Fibroblast of villous mesenchyme (primary cell): Measurements from ENCODE around the gene HHAT. TPM values are rescaled to one million over a fixed set of nuclear protein-coding genes. Genes with fewer than 3 reads are reported as not detected.

Source experiments
- DNase-seq: peaks from one replicate; pipeline ENCODE4 v3.0.0-alpha.2; 2010; ENCODE audit warnings: low read depth
- H3K4me3 ChIP-seq: 2 replicates; pipeline ENCODE4 v1.5.1; 2011; ENCODE audit warnings: low read depth, mild to moderate bottlenecking, low read length
- small RNA-seq: library from RNA; depleted of rRNA; stranded (forward); fragments of <200 nt; gene quantifications from one replicate; pipeline ENCODE3, GENCODE V24; 2012
- total RNA-seq: library from RNA; depleted of rRNA; stranded (reverse); fragments of >200 nt; gene quantifications from 2 replicates; pipeline ENCODE4 v1.2.3, GENCODE V29; 2012
- TF ChIP-seq, protein P1 (sequence below): IDR thresholded peaks from 2 replicates; pipeline ENCODE4 v1.5.1; 2012; ENCODE audit warnings: low read depth, mild to moderate bottlenecking, low read length; ENCODE audit not compliant: insufficient read depth

Gene HHAT
- total RNA-seq, 1 donor = 15.1 TPM

DNA sequence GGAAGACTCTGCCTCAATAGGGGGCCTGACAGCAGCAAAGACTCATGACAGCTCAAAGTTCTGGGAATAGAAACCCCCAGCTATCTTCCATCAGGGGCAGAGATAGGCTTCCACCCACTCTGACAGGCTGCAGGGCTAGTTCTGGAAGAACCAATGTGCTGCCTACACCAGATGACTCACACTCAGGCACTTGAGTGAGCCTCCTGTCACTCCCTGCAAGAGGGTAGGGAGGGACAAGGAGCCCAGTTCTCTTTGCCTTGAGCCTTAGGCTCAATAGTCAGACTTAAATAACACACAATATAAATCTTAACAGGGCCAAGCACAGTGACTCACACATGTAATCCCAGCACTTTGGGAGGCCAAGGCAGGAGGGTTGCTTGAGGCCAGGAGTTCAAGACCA lies 386.4 kb downstream of the HHAT start:
- DNase-seq = no peak
- no peak overlapping the region for H3K4me3 ChIP-seq
- TF ChIP-seq, protein P1, sequence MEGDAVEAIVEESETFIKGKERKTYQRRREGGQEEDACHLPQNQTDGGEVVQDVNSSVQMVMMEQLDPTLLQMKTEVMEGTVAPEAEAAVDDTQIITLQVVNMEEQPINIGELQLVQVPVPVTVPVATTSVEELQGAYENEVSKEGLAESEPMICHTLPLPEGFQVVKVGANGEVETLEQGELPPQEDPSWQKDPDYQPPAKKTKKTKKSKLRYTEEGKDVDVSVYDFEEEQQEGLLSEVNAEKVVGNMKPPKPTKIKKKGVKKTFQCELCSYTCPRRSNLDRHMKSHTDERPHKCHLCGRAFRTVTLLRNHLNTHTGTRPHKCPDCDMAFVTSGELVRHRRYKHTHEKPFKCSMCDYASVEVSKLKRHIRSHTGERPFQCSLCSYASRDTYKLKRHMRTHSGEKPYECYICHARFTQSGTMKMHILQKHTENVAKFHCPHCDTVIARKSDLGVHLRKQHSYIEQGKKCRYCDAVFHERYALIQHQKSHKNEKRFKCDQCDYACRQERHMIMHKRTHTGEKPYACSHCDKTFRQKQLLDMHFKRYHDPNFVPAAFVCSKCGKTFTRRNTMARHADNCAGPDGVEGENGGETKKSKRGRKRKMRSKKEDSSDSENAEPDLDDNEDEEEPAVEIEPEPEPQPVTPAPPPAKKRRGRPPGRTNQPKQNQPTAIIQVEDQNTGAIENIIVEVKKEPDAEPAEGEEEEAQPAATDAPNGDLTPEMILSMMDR = no peak

DNA sequence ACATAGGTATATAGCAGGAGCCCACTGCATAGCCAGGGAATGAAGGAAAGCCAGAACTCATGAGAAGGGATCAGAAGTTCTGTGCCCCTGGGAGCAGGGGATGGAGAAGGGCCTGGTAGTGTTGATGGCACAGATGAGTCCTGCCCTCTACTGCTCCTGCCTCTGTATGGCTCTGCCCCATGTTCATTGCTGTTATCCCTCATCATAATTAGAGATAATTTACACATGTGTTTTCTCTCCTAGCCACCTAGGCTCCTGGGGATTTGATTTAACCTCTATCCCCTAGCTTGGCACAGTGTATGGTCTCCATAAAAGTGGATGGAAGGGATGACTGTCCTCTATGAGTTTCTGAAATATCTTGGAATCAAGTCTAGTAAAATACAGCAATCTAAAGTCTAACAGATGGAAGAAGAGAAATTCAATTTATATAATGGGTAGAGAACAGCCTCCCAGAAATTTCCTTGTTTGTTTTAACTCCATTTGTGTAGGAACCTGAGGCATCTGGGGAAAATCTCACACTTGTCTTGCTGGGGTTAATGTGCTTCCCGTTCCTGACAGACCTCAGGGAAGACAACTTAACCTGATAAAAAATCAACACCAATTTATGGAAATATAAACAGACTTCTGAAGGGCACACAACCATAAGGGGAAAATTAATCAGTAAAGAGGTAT lies 393.8 kb downstream of the HHAT start:
- DNase-seq = no peak
- TF ChIP-seq, protein P1 = no peak
- H3K4me3 ChIP-seq = no peak overlapping the region

DNA sequence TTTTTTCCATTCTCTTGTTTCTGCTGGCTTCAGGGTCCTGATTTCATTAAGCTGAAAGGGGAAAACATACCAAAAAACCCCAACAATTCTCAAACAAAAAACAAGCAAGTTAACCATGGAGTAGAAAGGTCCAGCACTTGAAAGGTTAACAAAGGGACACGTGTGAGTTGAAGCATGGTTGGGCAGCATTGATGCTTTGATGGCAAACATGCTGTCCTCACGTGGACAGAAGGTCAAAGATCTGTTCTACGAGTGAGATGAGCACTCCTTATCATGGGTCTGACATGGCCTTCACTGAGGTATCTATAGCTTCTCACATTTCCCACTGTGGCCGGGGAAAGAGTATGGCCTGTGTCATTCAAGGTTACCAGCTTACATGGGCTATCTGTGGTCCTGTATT lies 394.9 kb downstream of the HHAT start:
- TF ChIP-seq, protein P1 = no peak
- no peak for DNase-seq
- H3K4me3 ChIP-seq = no peak overlapping the region

DNA sequence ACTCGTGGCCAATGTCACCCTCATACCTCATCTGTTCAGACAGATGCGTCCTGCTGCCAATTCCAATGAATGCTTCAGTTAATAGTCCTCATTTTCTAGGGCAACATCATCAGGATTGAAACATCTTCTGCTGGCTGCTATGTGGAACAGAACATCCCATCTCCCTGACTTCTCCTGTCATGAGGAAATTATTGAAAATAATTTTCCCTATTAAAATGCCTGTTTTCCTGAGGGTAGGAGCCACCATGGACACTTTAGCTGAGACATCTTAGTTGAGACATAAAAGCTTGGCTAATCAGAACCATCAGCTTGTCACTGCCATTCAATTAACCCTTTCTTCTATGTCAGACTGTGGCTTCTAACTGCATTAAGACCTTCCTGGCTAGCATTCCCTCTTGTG lies 396.1 kb downstream of the HHAT start:
- H3K4me3 ChIP-seq = no peak overlapping the region

More for the DNA sequence above, 396.1 kb downstream of the HHAT start:
- DNase-seq = no peak
- TF ChIP-seq, protein P1 = no peak

Small RNAs within 50 kb of the gene (small RNA-seq; reads per million reads assigned to genes)
- 330 reads per million, percentile 98 among the genes with 10 or more reads in this experiment for gene RNU5A-8P

Other genes with a start within 250 kb of the HHAT start
- gene SERTAD4, start 96.1 kb upstream of the HHAT start, total RNA-seq = 10.6 and 31.1 TPM in 2 replicates